Nephron progenitor cell (in vitro differentiated cells): ENCODE data around the gene FOXA1.

Experiments used
- DNase-seq: peaks from one replicate; pipeline ENCODE4 v3.0.0; 2021
- H3K27ac Mint-ChIP-seq: 2 replicates; pipeline ENCODE4 v1.8.0; 2021; ENCODE audit warnings: mild to moderate bottlenecking, moderate library complexity, mixed read lengths
- H3K27me3 Mint-ChIP-seq: 2 replicates; pipeline ENCODE4 v1.8.0; 2021; ENCODE audit warnings: mild to moderate bottlenecking, low read depth, mixed read lengths; ENCODE audit not compliant: poor library complexity
- H3K36me3 Mint-ChIP-seq: 2 replicates; pipeline ENCODE4 v1.8.0; 2021; ENCODE audit warnings: low read depth, mixed read lengths
- H3K4me1 Mint-ChIP-seq: 2 replicates; pipeline ENCODE4 v1.8.0; 2021; ENCODE audit warnings: mixed read lengths
- H3K4me3 Mint-ChIP-seq: 2 replicates; pipeline ENCODE4 v1.8.0; 2021; ENCODE audit warnings: mild to moderate bottlenecking, moderate library complexity, mixed read lengths
- H3K9me3 Mint-ChIP-seq: 2 replicates; pipeline ENCODE4 v1.8.0; 2021; ENCODE audit warnings: mild to moderate bottlenecking, moderate library complexity, mixed read lengths
- TF ChIP-seq, protein P1 (sequence below): fragments of 200-600 bp; sonication (generic); IDR thresholded peaks from 2 replicates; pipeline ENCODE4 v1.5.0; 2021; ENCODE audit warnings: antibody characterized with exemption

FOXA1 gene

DNA sequence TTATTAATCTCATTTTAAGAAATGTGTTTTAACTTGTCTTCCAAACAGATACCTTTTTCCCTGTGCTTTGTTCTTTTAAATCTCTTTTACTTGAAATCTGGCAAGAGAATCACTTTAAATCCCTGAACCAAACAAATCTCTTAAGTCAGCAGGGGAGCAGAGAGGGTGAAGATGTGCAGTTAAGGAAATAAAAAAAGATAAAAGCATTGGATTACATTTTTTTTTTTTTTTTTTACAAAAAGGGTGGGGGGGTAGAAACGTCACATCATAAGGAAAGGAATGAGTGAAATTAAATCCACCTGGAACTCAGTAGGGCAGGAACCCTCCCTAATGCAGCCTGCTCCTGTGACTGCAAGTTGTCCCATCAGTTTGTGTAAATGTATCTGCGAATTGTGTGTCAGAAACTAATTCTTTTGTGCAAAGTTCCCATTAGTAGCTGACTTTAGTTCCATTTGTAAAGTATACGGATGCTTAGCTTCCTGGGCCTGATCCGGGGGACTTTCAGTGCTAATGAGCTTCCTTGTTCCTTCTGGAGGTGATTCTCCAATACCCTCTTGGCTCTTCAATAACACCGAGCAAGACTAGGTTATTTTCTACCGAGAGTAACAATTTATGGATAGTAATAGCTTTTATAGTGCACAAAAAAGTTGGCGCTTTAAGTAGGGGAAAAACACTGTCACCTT, 1.9 kb upstream of the FOXA1 start:
- Mint-ChIP-seq H3K27me3 (peaks cover 99% of the 10 kb centered on the region), H3K4me3 (no peak overlapping the region), H3K27ac (no peak overlapping the region), H3K9me3 (no peaks in the 10 kb centered on the region), H3K4me1 (peaks cover 26% of the 10 kb centered on the region), H3K36me3 (no peaks in the 10 kb centered on the region)
- TF ChIP-seq, protein P1, sequence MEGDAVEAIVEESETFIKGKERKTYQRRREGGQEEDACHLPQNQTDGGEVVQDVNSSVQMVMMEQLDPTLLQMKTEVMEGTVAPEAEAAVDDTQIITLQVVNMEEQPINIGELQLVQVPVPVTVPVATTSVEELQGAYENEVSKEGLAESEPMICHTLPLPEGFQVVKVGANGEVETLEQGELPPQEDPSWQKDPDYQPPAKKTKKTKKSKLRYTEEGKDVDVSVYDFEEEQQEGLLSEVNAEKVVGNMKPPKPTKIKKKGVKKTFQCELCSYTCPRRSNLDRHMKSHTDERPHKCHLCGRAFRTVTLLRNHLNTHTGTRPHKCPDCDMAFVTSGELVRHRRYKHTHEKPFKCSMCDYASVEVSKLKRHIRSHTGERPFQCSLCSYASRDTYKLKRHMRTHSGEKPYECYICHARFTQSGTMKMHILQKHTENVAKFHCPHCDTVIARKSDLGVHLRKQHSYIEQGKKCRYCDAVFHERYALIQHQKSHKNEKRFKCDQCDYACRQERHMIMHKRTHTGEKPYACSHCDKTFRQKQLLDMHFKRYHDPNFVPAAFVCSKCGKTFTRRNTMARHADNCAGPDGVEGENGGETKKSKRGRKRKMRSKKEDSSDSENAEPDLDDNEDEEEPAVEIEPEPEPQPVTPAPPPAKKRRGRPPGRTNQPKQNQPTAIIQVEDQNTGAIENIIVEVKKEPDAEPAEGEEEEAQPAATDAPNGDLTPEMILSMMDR = no peak
- no peak for DNase-seq

DNA sequence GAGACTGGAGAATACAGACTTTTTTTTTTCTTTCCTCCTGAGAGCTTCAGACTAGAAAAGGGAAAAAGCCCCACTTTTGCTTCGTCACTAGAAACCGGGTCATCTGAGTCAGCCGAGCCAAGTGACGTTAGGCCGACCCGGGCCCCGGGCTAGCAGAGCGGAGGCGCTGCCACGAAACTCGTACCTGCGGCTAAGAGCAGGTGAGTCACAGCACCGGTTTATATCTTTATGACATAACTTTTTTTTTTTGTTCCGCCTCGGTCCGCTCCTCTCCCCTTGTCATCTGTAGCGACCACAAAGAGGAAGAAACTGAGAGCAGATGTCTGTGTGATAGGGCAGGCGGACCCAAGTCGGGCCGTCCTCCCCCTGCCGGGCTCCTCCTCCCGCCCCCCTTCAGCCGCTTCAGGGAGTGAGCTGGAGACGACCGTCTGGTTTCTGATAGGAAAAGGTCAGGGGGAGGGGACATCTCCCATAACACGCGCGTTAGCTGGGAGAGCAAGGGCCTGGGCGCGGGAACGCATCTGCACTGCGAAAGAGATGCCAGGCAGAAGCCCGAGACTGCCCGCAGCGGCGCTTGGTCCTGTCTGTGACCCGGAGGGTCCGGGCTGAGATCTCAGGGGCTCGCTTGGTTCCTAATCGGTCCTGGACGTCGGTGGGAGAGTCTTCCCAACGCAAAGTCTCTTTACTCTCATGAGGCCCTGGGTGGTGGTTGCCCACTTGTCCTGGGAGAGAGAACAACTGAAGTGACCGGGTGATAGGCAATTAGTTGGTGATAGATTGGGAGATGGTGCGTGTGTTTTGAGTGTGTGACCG, 966 bp upstream of the FOXA1 start:
- Mint-ChIP-seq H3K4me1 (peaks cover 31% of the 10 kb centered on the region), H3K4me3 (peak overlapping the region; percentile 65), H3K36me3 (no peaks in the 10 kb centered on the region), H3K27ac (no peak overlapping the region), H3K9me3 (no peaks in the 10 kb centered on the region), H3K27me3 (peaks cover 99% of the 10 kb centered on the region)
- peak; percentile 41 for DNase-seq
- TF ChIP-seq, protein P1 = no peak

DNA sequence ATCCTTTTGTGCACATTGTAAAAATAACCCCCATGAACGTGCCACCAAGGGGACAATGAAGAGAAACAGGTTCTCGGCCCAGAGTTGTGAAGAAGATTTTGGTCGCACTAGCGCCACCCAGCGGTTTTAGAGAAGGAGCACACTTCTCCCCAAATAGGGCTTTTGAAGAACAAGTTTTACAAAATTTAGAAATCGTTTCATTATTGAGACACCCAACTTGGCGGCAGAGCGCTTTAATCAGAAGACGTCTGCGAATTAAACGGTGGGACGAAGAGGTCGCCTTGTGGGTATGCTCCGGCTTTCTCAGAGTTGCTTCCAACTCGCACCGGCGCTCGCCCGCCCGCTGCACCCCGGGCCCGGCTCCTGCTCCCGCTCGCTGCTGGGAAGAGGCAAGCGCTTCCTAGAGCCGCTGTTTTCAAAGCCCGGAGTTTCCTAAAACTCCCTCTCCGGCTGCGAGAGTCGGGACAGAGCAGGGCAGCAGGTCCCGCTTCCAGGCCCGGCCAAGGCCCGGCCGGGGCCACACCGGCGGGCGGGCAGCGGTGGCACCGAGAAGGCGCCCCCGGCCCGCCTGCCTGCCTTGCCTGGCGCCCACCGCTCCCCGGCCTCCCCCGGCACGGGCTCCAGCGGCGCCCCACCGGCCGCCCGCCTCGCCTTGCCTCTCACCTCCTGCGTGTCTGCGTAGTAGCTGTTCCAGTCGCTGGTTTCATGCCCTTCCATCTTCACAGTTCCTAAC, 645 bp downstream of the FOXA1 start:
- H3K27me3 Mint-ChIP-seq = peaks cover 99% of the 10 kb centered on the region
- peaks cover 23% of the 10 kb centered on the region for H3K4me1 Mint-ChIP-seq
- peak; percentile 77 for DNase-seq
- TF ChIP-seq, protein P1 = peak; percentile 74
- H3K4me3 Mint-ChIP-seq = peak overlapping the region; percentile 83
- H3K27ac Mint-ChIP-seq = no peak overlapping the region
- no peaks in the 10 kb centered on the region for H3K36me3 Mint-ChIP-seq
- no peaks in the 10 kb centered on the region for H3K9me3 Mint-ChIP-seq

DNA sequence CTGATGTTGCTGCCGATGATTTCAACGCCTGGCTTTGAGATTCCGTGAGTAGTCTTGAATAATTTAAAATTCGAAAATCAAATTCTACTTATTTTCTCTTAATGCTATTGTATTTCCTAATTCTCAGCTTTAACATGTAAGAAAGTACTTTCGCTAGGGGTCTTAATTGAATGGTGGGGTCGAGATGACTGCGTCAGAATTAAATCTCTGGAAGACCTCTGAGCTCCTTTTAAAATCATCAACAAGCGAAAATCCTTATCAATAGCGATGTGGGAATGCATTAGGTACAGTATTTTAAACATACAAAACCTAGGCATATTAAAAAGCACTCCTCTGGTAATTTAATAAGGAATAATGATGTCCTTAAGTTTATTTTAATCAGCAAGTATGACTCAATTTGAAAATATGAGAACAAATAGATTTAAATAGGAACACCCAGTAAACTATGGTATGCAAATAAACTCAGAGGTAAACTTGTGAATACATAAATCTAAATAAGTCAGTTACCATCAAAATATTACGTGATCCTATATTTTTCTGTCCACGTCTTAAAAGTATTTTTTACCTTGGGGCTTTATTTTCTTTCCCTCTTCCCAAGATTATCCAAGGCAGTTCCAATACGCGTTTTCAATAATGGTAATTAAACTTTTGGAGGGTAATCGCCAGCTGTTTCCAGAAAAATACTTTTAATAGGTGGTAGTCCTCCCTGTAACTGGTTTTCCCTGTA, 1.4 kb downstream of the FOXA1 start:
- TF ChIP-seq, protein P1 = no peak
- no peak for DNase-seq
- H3K27me3 Mint-ChIP-seq = peaks cover 99% of the 10 kb centered on the region
- no peaks in the 10 kb centered on the region for H3K36me3 Mint-ChIP-seq
- H3K4me3 Mint-ChIP-seq = peak overlapping the region; percentile 83
- H3K27ac Mint-ChIP-seq = no peak overlapping the region
- peaks cover 25% of the 10 kb centered on the region for H3K4me1 Mint-ChIP-seq
- H3K9me3 Mint-ChIP-seq = no peaks in the 10 kb centered on the region

DNA sequence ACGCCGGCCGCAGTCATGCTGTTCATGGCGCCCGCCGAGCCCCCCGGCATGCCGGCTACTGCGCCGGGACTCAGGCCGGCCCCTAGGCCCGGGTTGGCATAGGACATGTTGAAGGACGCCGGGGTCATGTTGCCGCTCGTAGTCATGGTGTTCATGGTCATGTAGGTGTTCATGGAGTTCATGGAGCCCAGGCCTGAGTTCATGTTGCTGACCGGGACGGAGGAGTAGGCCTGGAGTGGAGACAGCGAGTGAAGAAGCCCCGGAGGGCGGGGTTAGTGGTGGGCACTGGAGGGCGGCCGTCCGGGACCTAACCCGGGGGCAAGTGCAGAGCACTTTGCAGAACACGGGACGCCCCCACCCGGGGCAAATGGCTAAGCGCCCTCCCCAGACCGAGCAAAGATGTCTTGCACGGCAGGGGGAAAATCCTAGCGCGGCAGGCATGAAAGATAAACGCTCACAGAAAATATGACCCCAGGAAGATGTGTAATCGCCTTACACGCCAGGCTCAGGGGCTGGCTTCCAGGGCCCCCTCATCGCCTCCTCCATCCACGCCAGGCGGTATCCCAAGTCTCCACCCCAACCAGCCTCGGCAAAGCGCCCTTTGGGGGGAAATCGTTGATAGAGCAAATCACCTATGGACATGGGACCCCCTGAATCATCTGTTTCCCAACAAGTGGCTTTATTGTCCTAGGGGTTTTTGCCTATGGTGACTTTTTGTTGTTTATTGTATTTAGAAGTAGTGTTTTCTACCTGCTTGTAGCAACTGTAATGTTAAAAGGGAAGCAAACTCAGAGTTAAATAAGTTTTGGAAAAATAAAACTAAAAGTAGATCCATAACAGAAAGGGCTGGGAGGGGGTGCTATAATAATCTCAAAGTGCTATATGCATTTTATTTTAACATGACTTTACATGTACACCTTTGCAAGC, 2.3 kb downstream of the FOXA1 start:
- H3K27me3 Mint-ChIP-seq = peaks cover 99% of the 10 kb centered on the region
- no peaks in the 10 kb centered on the region for H3K9me3 Mint-ChIP-seq
- H3K4me1 Mint-ChIP-seq = peaks cover 31% of the 10 kb centered on the region
- H3K27ac Mint-ChIP-seq = no peak overlapping the region
- peak overlapping the region; percentile 39 for H3K4me3 Mint-ChIP-seq
- TF ChIP-seq, protein P1 = no peak
- no peaks in the 10 kb centered on the region for H3K36me3 Mint-ChIP-seq
- DNase-seq = peak; percentile 40
